GM19438 (cell line): Measurements from ENCODE around the gene TEX53.

Experiments used
- ATAC-seq: cut with Tn5 transposase; IDR thresholded peaks from one replicate; pipeline ENCODE4 v1.9.1; 2021; ENCODE audit warnings: low read depth; ENCODE audit not compliant: unreplicated experiment

The TEX53 gene

GRCh38 chr9:114607671-114608524 lies 49.7 kb downstream of the TEX53 start:
- peak; percentile 46 for ATAC-seq

- ATAC-seq, result no peak
These were observed 50.9 kb downstream of the TEX53 start for GRCh38 chr9:114606597-114607207.
